Measurements from ENCODE around the gene SKIDA1. TPM values are rescaled to one million over a fixed set of nuclear protein-coding genes. Genes with fewer than 3 reads are reported as not detected.

The SKIDA1 gene
- 0.53 and 0.82 TPM in 2 replicates for total RNA-seq (ENCODE audit: low replicate concordance)

GRCh38 chr10:21525367-21526187, at the start of gene SKIDA1:
Gene SKIDA1, minus strand, starts transcription at chr10:21525682. Its CDS starts 7,860 bp downstream, at chr10:21517822.

GRCh38 chr10:21533467-21534279, 8.2 kb upstream of the SKIDA1 start, which contains the start of gene MLLT10:
Gene MLLT10, plus strand, starts transcription at chr10:21534232. Its CDS starts 413 bp downstream, at chr10:21534645.

Other genes starting within 250 kb of the SKIDA1 start
- 38.9 and 76.6 TPM in 2 replicates for gene MLLT10, start 8.6 kb upstream of the SKIDA1 start, total RNA-seq (ENCODE audit: low replicate concordance)

All from smooth muscle cell of the coronary artery (primary cell).